GM12878 (cell line): Measurements from ENCODE around the gene TREH. TPM values are rescaled to one million over a fixed set of nuclear protein-coding genes. Genes with fewer than 3 reads are reported as not detected.

Source experiments
- ATAC-seq: fragments of 200-7000 bp; cut with Tn5 transposase; 3 replicates; pipeline ENCODE4 v1.9.1; 2020; ENCODE audit warnings: mild to moderate bottlenecking, moderate library complexity
- BruUV-seq: library from RNA; stranded (reverse); fragments of 400-500 nt; replicated peaks from 2 replicates; lab custom pipeline; 2021; lab: Mats Ljungman, UMichigan
- CTCF ChIA-PET: fragments of 300-600 bp; sonication (Branson Sonifier 250); formaldehyde crosslinking; extraction: SDS; loops from one replicate; lab custom pipeline; 2021; ENCODE audit warnings: inconsistent platforms; lab: Yijun Ruan, JAX
- POLR2A ChIA-PET: fragments of 350-600 bp; formaldehyde crosslinking; extraction: SDS; loops from one replicate; lab custom pipeline; 2021; ENCODE audit warnings: inconsistent platforms; lab: Charles Lee
- RAD21 ChIA-PET: fragments of 300-600 bp; sonication (Branson Sonifier 250); formaldehyde crosslinking; loops from one replicate; lab custom pipeline; 2023; ENCODE audit warnings: antibody characterized with exemption; ENCODE audit not compliant: unreplicated experiment; lab: Charles Lee
- SMC1A ChIA-PET: fragments of 300-600 bp; sonication (Branson Sonifier 250); formaldehyde crosslinking; loops from one replicate; lab custom pipeline; 2023; ENCODE audit not compliant: unreplicated experiment, uncharacterized antibody; lab: Charles Lee
- DNase-seq: peaks from one replicate; pipeline ENCODE4 v3.0.0-alpha.2; 2011; ENCODE audit warnings: low read depth, low spot score
- FAIRE-seq: peaks from 3 replicates; lab custom pipeline; 2011; peaks lifted over from hg19 to GRCh38; lab: Jason Lieb, UNC
- H2AFZ ChIP-seq: 2 replicates; pipeline ENCODE4 v1.6.0; 2011; ENCODE audit warnings: low read depth, low read length, control low read depth; ENCODE audit not compliant: control insufficient read depth
- H3K27ac ChIP-seq: 2 replicates; pipeline ENCODE4 v1.5.1; 2011; ENCODE audit warnings: control low read depth; ENCODE audit not compliant: control insufficient read depth, insufficient read depth
- H3K27me3 ChIP-seq, 2 experiments: replicated peaks in 1 of 2; 2 replicates each; pipeline versions ENCODE4 v1.6.0 to v1.6.1; 2011; ENCODE audit warnings: low read length in 1 of 2; ENCODE audit not compliant: control insufficient read depth in 2 of 2, insufficient read depth in 2 of 2
- H3K36me3 ChIP-seq, 2 experiments: 2 replicates each; pipeline ENCODE4 v1.5.1; 2011; ENCODE audit warnings: low read length in 1 of 2; ENCODE audit not compliant: control insufficient read depth in 2 of 2, insufficient read depth in 2 of 2
- H3K4me1 ChIP-seq: 2 replicates; pipeline ENCODE4 v1.6.1; 2011; ENCODE audit warnings: mild to moderate bottlenecking, low read length, moderate library complexity, mixed read lengths; ENCODE audit not compliant: control insufficient read depth, insufficient read depth
- H3K4me2 ChIP-seq: 2 replicates; pipeline ENCODE4 v1.6.0; 2011; ENCODE audit warnings: control low read depth; ENCODE audit not compliant: control insufficient read depth, insufficient read depth
- H3K4me3 ChIP-seq: fragments of 200-600 bp; sonication (generic); 2 replicates; pipeline ENCODE4 v1.5.1; 2016
- H3K79me2 ChIP-seq: 2 replicates; pipeline ENCODE4 v1.6.0; 2011; ENCODE audit warnings: low read length; ENCODE audit not compliant: control insufficient read depth, insufficient read depth
- H3K9ac ChIP-seq: 2 replicates; pipeline ENCODE4 v1.8.0; 2011; ENCODE audit warnings: low read length, control low read depth, mixed read lengths; ENCODE audit not compliant: control insufficient read depth, insufficient read depth
- H3K9me3 ChIP-seq: replicated peaks from 3 replicates; pipeline ENCODE4 v1.5.1; 2011; ENCODE audit warnings: mild to moderate bottlenecking, low read length; ENCODE audit not compliant: control insufficient read depth, insufficient read depth
- H4K20me1 ChIP-seq: 2 replicates; pipeline ENCODE4 v1.6.0; 2011; ENCODE audit not compliant: control insufficient read depth, insufficient read depth
- CHD4 ChIP-seq: fragments of 200-600 bp; sonication (generic); IDR thresholded peaks from 2 replicates; pipeline ENCODE4 v1.6.1; 2016; ENCODE audit warnings: mild to moderate bottlenecking
- GABPA ChIP-seq: IDR thresholded peaks from 2 replicates; pipeline ENCODE4 v1.6.1; 2014; ENCODE audit warnings: antibody characterized with exemption, low read depth, mild to moderate bottlenecking, inconsistent platforms
- NKRF ChIP-seq: fragments of 450-650 bp; conservative IDR thresholded peaks from 2 replicates; pipeline ENCODE4 v1.6.1; 2017; ENCODE audit warnings: mild to moderate bottlenecking, moderate library complexity
- SMAD5 ChIP-seq: IDR thresholded peaks from 2 replicates; pipeline ENCODE4 v1.6.1; 2016; ENCODE audit warnings: antibody characterized with exemption, low read depth
- SUPT20H ChIP-seq: IDR thresholded peaks from 2 replicates; pipeline ENCODE4 v1.6.1; 2011; ENCODE audit warnings: low read depth, mild to moderate bottlenecking, low read length, moderate library complexity, borderline replicate concordance; ENCODE audit not compliant: control insufficient read depth
- ZNF687 ChIP-seq: fragments of 450-650 bp; IDR thresholded peaks from 2 replicates; pipeline ENCODE4 v1.6.1; 2017; ENCODE audit warnings: mild to moderate bottlenecking, moderate library complexity
- WGBS: methylation state at CpG from one replicate; pipeline ENCODE4 v1.1.6; 2016; ENCODE audit warnings: low lambda C conversion rate; ENCODE audit not compliant: insufficient replicate concordance, insufficient coverage; ENCODE audit errors: missing lambda C conversion rate; 5-methylcytosine and 5-hydroxymethylcytosine counted together
- in situ Hi-C: fragments of 300-500 bp; cut with MboI; formaldehyde crosslinking; loops from 9 replicates; pipeline ENCODE4 v1.14.3; 2018; ENCODE audit warnings: mixed read lengths
- intact Hi-C: fragments of 100-400 bp; cut with micrococcal nuclease; formaldehyde crosslinking; loops from one replicate; pipeline ENCODE4 v1.14.2; 2022; ENCODE audit not compliant: unreplicated experiment
- polyA plus RNA-seq, 11 experiments: library from polyadenylated mRNA; depleted of rRNA in 4 of 11; unstranded in 6 of 11; stranded (reverse) in 5 of 11; fragments of >200 nt; fragmentation: Nextera tagmentation in 4 of 11; fragmentation: Illumina TruSeq in 1 of 11; extraction: Ambion mirVana in 4 of 11; extraction: Trizol in 1 of 11; gene quantifications; 1 replicate in 1 of 11; 2 replicates in 10 of 11; pipeline versions ENCODE4 v1.2.1 to v1.2.3, GENCODE V29; 2011 to 2016; ENCODE audit warnings: inconsistent platforms in 2 of 11, missing spikeins in 2 of 11, low read depth in 1 of 11
- total RNA-seq, 4 experiments: library from RNA; depleted of rRNA in 3 of 4; stranded (reverse); fragments of >200 nt in 3 of 4; fragmentation: Illumina TruSeq in 1 of 4; extraction: Trizol in 1 of 4; gene quantifications; 2 replicates each; pipeline versions ENCODE4 v1.2.1 to v1.2.3, GENCODE V29; 2013 to 2021
- TF ChIP-seq, protein P1 (sequence below): IDR thresholded peaks from 2 replicates; pipeline ENCODE4 v1.6.1; 2012; ENCODE audit warnings: low read length, inconsistent platforms

TREH gene
- total and polyA plus RNA-seq, 10 of the 15 experiments (the other 5 are each of a cell fraction or from before 2014, with no cell fraction given): not detected

GRCh38 chr11:118651820-118652219 is 27.6 kb downstream of the TREH start:
- BruUV-seq: no TSS peak
- no peak for TF ChIP-seq SMAD5
- TF ChIP-seq SUPT20H: no peak
- no peak for TF ChIP-seq NKRF
- TF ChIP-seq, all 136 proteins: peak for 0
- ATAC-seq: no peak
- Histone ChIP-seq H3K27me3 (peaks cover 5% of the 10 kb centered on the region in 2 experiments; a peak in 1 of 4 replicates), H3K36me3 (no peaks in the 10 kb centered on the region), H3K4me1 (no peaks in the 10 kb centered on the region), H3K27ac (no peak overlapping the region), H3K79me2 (no peaks in the 10 kb centered on the region), H2AFZ (no peak overlapping the region), H4K20me1 (no peaks in the 10 kb centered on the region), H3K4me2 (no peak overlapping the region), H3K9me3 (no peaks in the 10 kb centered on the region), H3K4me3 (no peak overlapping the region), H3K9ac (no peak overlapping the region)
- no peak for FAIRE-seq
- RAD21 ChIA-PET: interaction anchor here (0.7 kb wide), 1 partner anchor 29 kb away, joined by 3 read pairs; no protein-coding TSS in a partner anchor
- WGBS: 18% methylated on average over 3 of the region's 3 CpGs
- POLR2A ChIA-PET: no interaction called here
- intact Hi-C loops (no loop called here), in situ Hi-C loops (no loop called here)
- SMC1A ChIA-PET: interaction anchor here (0.7 kb wide), 1 partner anchor 78 kb away, joined by 4 read pairs; no protein-coding TSS in a partner anchor
- CTCF ChIA-PET: no interaction called here
- no peak for DNase-seq

- no TSS peak for BruUV-seq
- no peak overlapping the region for H3K9ac ChIP-seq
- FAIRE-seq (no peak), ATAC-seq (no peak), DNase-seq (no peak)
- H3K27me3 ChIP-seq: peaks cover 5 to 7% of the 10 kb centered on the region in 2 experiments; a peak in 2 of 4 replicates
- H3K4me3 ChIP-seq: no peak overlapping the region
- H3K9me3 ChIP-seq: no peaks in the 10 kb centered on the region
- no peak overlapping the region for H3K27ac ChIP-seq
- WGBS: 70% methylated on average over 8 of the region's 8 CpGs
- intact Hi-C loops (no loop called here), in situ Hi-C loops (no loop called here)
- H3K4me2 ChIP-seq: no peak overlapping the region
- ChIA-PET POLR2A (no interaction called here), RAD21 (no interaction called here), CTCF (interaction anchor here (0.6 kb wide), 1 partner anchor 195 kb away, joined by 3 read pairs; no protein-coding TSS in a partner anchor), SMC1A (no interaction called here)
- H3K79me2 ChIP-seq: no peaks in the 10 kb centered on the region
- H4K20me1 ChIP-seq: no peaks in the 10 kb centered on the region
- H3K36me3 ChIP-seq: no peaks in the 10 kb centered on the region
- no peaks in the 10 kb centered on the region for H3K4me1 ChIP-seq
- H2AFZ ChIP-seq: no peak overlapping the region
- no peak for TF ChIP-seq NKRF
- TF ChIP-seq CHD4: no peak
- no peak for TF ChIP-seq GABPA
- TF ChIP-seq, protein P1, sequence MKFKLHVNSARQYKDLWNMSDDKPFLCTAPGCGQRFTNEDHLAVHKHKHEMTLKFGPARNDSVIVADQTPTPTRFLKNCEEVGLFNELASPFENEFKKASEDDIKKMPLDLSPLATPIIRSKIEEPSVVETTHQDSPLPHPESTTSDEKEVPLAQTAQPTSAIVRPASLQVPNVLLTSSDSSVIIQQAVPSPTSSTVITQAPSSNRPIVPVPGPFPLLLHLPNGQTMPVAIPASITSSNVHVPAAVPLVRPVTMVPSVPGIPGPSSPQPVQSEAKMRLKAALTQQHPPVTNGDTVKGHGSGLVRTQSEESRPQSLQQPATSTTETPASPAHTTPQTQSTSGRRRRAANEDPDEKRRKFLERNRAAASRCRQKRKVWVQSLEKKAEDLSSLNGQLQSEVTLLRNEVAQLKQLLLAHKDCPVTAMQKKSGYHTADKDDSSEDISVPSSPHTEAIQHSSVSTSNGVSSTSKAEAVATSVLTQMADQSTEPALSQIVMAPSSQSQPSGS: no peak
- TF ChIP-seq ZNF687: no peak
These were observed 29.1 kb downstream of the TREH start for GRCh38 chr11:118650366-118650765.
